HG03521 (cell line): ENCODE results near the gene C21orf58.

Experiments
- ATAC-seq: cut with Tn5 transposase; IDR thresholded peaks from one replicate; pipeline ENCODE4 v1.9.1; 2021; ENCODE audit warnings: mild to moderate bottlenecking, moderate library complexity; ENCODE audit not compliant: unreplicated experiment

Gene C21orf58

GRCh38 chr21:46354046-46354445, 30.4 kb upstream of the C21orf58 start:
- ATAC-seq: no peak

GRCh38 chr21:46352913-46353312, 29.2 kb upstream of the C21orf58 start:
- ATAC-seq: no peak

- ATAC-seq: no peak
Observed at GRCh38 chr21:46352164-46352515, 28.5 kb upstream of the C21orf58 start.

- no peak for ATAC-seq
Observed at GRCh38 chr21:46351476-46352163, 27.9 kb upstream of the C21orf58 start.

- no peak for ATAC-seq
Observed at GRCh38 chr21:46350981-46351380, 27.3 kb upstream of the C21orf58 start.

- no peak for ATAC-seq
Observed at GRCh38 chr21:46350571-46350970, 26.9 kb upstream of the C21orf58 start.

GRCh38 chr21:46349134-46349760, 25.6 kb upstream of the C21orf58 start:
- ATAC-seq: no peak

GRCh38 chr21:46347791-46348381, 24.2 kb upstream of the C21orf58 start:
- ATAC-seq: no peak

GRCh38 chr21:46347203-46347550, 23.5 kb upstream of the C21orf58 start:
- no peak for ATAC-seq

GRCh38 chr21:46346296-46347202, 22.9 kb upstream of the C21orf58 start:
- no peak for ATAC-seq

- no peak for ATAC-seq
Observed at GRCh38 chr21:46345861-46346260, 22.2 kb upstream of the C21orf58 start.

GRCh38 chr21:46344219-46344915, 20.7 kb upstream of the C21orf58 start:
- ATAC-seq: no peak

- ATAC-seq: no peak
Observed at GRCh38 chr21:46340998-46341397, 17.3 kb upstream of the C21orf58 start.

GRCh38 chr21:46336603-46337002, 12.9 kb upstream of the C21orf58 start:
- no peak for ATAC-seq

- no peak for ATAC-seq
Observed at GRCh38 chr21:46334351-46335140, 10.9 kb upstream of the C21orf58 start.

- no peak for ATAC-seq
Observed at GRCh38 chr21:46329796-46330195, 6.1 kb upstream of the C21orf58 start.

- no peak for ATAC-seq
Observed at GRCh38 chr21:46328151-46328550, 4.5 kb upstream of the C21orf58 start.

- no peak for ATAC-seq
Observed at GRCh38 chr21:46327711-46328110, 4.0 kb upstream of the C21orf58 start.

GRCh38 chr21:46326110-46326703, 2.5 kb upstream of the C21orf58 start:
- no peak for ATAC-seq
